Measurements from ENCODE around the gene ISYNA1.
A peak's percentile ranks its signal among the peaks of the same experiment; 100 is the strongest.

The ISYNA1 gene

GRCh38 chr19:18457483-18458331, 19.8 kb upstream of the ISYNA1 start:
- no peak for DNase-seq
- no peak for TF ChIP-seq POLR2A (IDR thresholded peaks at IDR 0.05; ENCODE audit: low read length)
- no peak for TF ChIP-seq GATA1 (IDR thresholded peaks at IDR 0.05; ENCODE audit: low read depth, low read length)

GRCh38 chr19:18456974-18457373, 19.0 kb upstream of the ISYNA1 start:
- DNase-seq: no peak
- TF ChIP-seq POLR2A (IDR thresholded peaks at IDR 0.05; ENCODE audit: low read length): no peak
- no peak for TF ChIP-seq GATA1 (IDR thresholded peaks at IDR 0.05; ENCODE audit: low read depth, low read length)

GRCh38 chr19:18456279-18456678, 18.3 kb upstream of the ISYNA1 start:
- no peak for TF ChIP-seq GATA1 (IDR thresholded peaks at IDR 0.05; ENCODE audit: low read depth, low read length)
- DNase-seq: no peak

GRCh38 chr19:18453269-18454024, 15.5 kb upstream of the ISYNA1 start:
- DNase-seq: no peak
- TF ChIP-seq POLR2A (IDR thresholded peaks at IDR 0.05; ENCODE audit: low read length) (no peak), GATA1 (IDR thresholded peaks at IDR 0.05; ENCODE audit: low read depth, low read length) (no peak)

- DNase-seq: no peak
- TF ChIP-seq GATA1 (IDR thresholded peaks at IDR 0.05; ENCODE audit: low read depth, low read length) (no peak), POLR2A (IDR thresholded peaks at IDR 0.05; ENCODE audit: low read length) (no peak)
Measured at GRCh38 chr19:18452386-18452785, 14.5 kb upstream of the ISYNA1 start.

GRCh38 chr19:18450931-18451836, 13.3 kb upstream of the ISYNA1 start:
- peak; percentile 81 to 91 for DNase-seq
- TF ChIP-seq POLR2A (IDR thresholded peaks at IDR 0.05; ENCODE audit: low read length) (no peak), GATA1 (IDR thresholded peaks at IDR 0.05; ENCODE audit: low read depth, low read length) (no peak)

- no peak for DNase-seq
- TF ChIP-seq POLR2A (IDR thresholded peaks at IDR 0.05; ENCODE audit: low read length) (no peak), GATA1 (IDR thresholded peaks at IDR 0.05; ENCODE audit: low read depth, low read length) (no peak)
Measured at GRCh38 chr19:18450021-18450930, 12.3 kb upstream of the ISYNA1 start.

- no peak for DNase-seq
Measured at GRCh38 chr19:18449552-18449951, 11.6 kb upstream of the ISYNA1 start.

GRCh38 chr19:18446811-18447359, 9.0 kb upstream of the ISYNA1 start:
- no peak for DNase-seq
- TF ChIP-seq GATA1 (IDR thresholded peaks at IDR 0.05; ENCODE audit: low read depth, low read length): no peak
- TF ChIP-seq POLR2A (IDR thresholded peaks at IDR 0.05; ENCODE audit: low read length): no peak

More at GRCh38 chr19:18449552-18449951, 11.6 kb upstream of the ISYNA1 start:
- no peak for TF ChIP-seq POLR2A (IDR thresholded peaks at IDR 0.05; ENCODE audit: low read length)
- no peak for TF ChIP-seq GATA1 (IDR thresholded peaks at IDR 0.05; ENCODE audit: low read depth, low read length)

- no peak for TF ChIP-seq POLR2A (IDR thresholded peaks at IDR 0.05; ENCODE audit: low read length)
- TF ChIP-seq GATA1 (IDR thresholded peaks at IDR 0.05; ENCODE audit: low read depth, low read length): no peak
- DNase-seq: no peak
Measured at GRCh38 chr19:18446145-18446810, 8.3 kb upstream of the ISYNA1 start.

GRCh38 chr19:18445262-18445948, 7.5 kb upstream of the ISYNA1 start:
- no peak for TF ChIP-seq POLR2A (IDR thresholded peaks at IDR 0.05; ENCODE audit: low read length)
- TF ChIP-seq GATA1 (IDR thresholded peaks at IDR 0.05; ENCODE audit: low read depth, low read length): no peak
- DNase-seq: no peak

Data from erythroblast (primary cell).